HepG2 (cell line): ENCODE measurements around the gene AGXT. TPM values are rescaled to one million over a fixed set of nuclear protein-coding genes. Genes with fewer than 3 reads are reported as not detected.

Experiments used
- EZH2 ChIP-seq: conservative IDR thresholded peaks from 2 replicates; pipeline ENCODE4 v1.6.1; 2012; ENCODE audit warnings: mild to moderate bottlenecking, low read depth, low read length, moderate library complexity
- GPBP1L1 ChIP-seq: sonication (generic); formaldehyde crosslinking; IDR thresholded peaks from 2 replicates; pipeline ENCODE4 v1.5.0; 2020; ENCODE audit warnings: mild to moderate bottlenecking, missing genetic modification reagents
- MIXL1 ChIP-seq: IDR thresholded peaks from 2 replicates; pipeline ENCODE4 v1.6.1; 2016
- NFE2L1 ChIP-seq: sonication (generic); formaldehyde crosslinking; IDR thresholded peaks from 2 replicates; pipeline ENCODE4 v1.4.0; 2020; ENCODE audit warnings: missing genetic modification reagents, mild to moderate bottlenecking, borderline replicate concordance
- NFKB2 ChIP-seq: sonication (generic); formaldehyde crosslinking; IDR thresholded peaks from 2 replicates; pipeline ENCODE4 v1.4.0; 2020; ENCODE audit warnings: missing genetic modification reagents, borderline replicate concordance
- PHF21A ChIP-seq: sonication (generic); formaldehyde crosslinking; IDR thresholded peaks from 2 replicates; pipeline ENCODE4 v1.5.0; 2020; ENCODE audit warnings: mild to moderate bottlenecking, missing genetic modification reagents
- STAT6 ChIP-seq: sonication (generic); formaldehyde crosslinking; IDR thresholded peaks from 2 replicates; pipeline ENCODE4 v1.4.0; 2020; ENCODE audit warnings: missing genetic modification reagents, mild to moderate bottlenecking, borderline replicate concordance
- THRA ChIP-seq: sonication (generic); formaldehyde crosslinking; IDR thresholded peaks from 2 replicates; pipeline ENCODE4 v1.4.0; 2020; ENCODE audit warnings: missing genetic modification reagents, borderline replicate concordance
- XBP1 ChIP-seq: sonication (generic); formaldehyde crosslinking; IDR thresholded peaks from 2 replicates; pipeline ENCODE4 v1.5.0; 2020; ENCODE audit warnings: missing genetic modification reagents
- XRCC5 ChIP-seq: fragments of 200-400 bp; formaldehyde crosslinking; optimal IDR thresholded peaks from 2 replicates; pipeline ENCODE3; 2017; ENCODE audit warnings: mild to moderate bottlenecking, low read length
- ZBTB7B ChIP-seq: sonication (generic); formaldehyde crosslinking; IDR thresholded peaks from 2 replicates; pipeline ENCODE4 v1.4.0; 2020; ENCODE audit warnings: missing genetic modification reagents
- ZFP90 ChIP-seq: sonication (generic); formaldehyde crosslinking; IDR thresholded peaks from 2 replicates; pipeline ENCODE4 v1.8.0; 2022; ENCODE audit warnings: missing genetic modification reagents, mild to moderate bottlenecking, inconsistent platforms, borderline replicate concordance
- ZFP91 ChIP-seq: sonication (generic); formaldehyde crosslinking; IDR thresholded peaks from 2 replicates; pipeline ENCODE4 v1.9.0; 2022; ENCODE audit warnings: missing genetic modification reagents, mild to moderate bottlenecking, borderline replicate concordance
- ZNF12 ChIP-seq: sonication (generic); formaldehyde crosslinking; IDR thresholded peaks from 2 replicates; pipeline ENCODE4 v1.5.0; 2020; ENCODE audit warnings: missing genetic modification reagents
- ZNF263 ChIP-seq: sonication (generic); formaldehyde crosslinking; IDR thresholded peaks from 2 replicates; pipeline ENCODE4 v1.4.0; 2020; ENCODE audit warnings: missing genetic modification reagents
- ZNF382 ChIP-seq: sonication (generic); formaldehyde crosslinking; IDR thresholded peaks from 2 replicates; pipeline ENCODE4 v1.5.0; 2020; ENCODE audit warnings: missing genetic modification reagents, mild to moderate bottlenecking, borderline replicate concordance
- ZNF530 ChIP-seq: sonication (generic); formaldehyde crosslinking; IDR thresholded peaks from 2 replicates; pipeline ENCODE4 v1.5.0; 2020; ENCODE audit warnings: low read depth, mild to moderate bottlenecking, missing genetic modification reagents
- ZNF549 ChIP-seq: sonication (generic); formaldehyde crosslinking; IDR thresholded peaks from 2 replicates; pipeline ENCODE4 v1.5.0; 2020; ENCODE audit warnings: missing genetic modification reagents
- ZNF788 ChIP-seq: sonication (generic); formaldehyde crosslinking; IDR thresholded peaks from 2 replicates; pipeline ENCODE4 v1.5.0; 2020; ENCODE audit warnings: mild to moderate bottlenecking, missing genetic modification reagents, borderline replicate concordance
- ZNF792 ChIP-seq: IDR thresholded peaks from 2 replicates; pipeline ENCODE4 v1.6.1; 2016
- ZZZ3 ChIP-seq: sonication (generic); formaldehyde crosslinking; IDR thresholded peaks from 2 replicates; pipeline ENCODE4 v1.4.0; 2020; ENCODE audit warnings: missing genetic modification reagents, mild to moderate bottlenecking, borderline replicate concordance
- polyA plus RNA-seq, 8 experiments: library from polyadenylated mRNA; depleted of rRNA in 3 of 8; stranded (reverse) in 7 of 8; unstranded in 1 of 8; fragments of >200 nt; fragmentation: Illumina TruSeq in 4 of 8; extraction: Trizol in 4 of 8; gene quantifications; 2 replicates each; pipeline versions ENCODE4 v1.2.1 to v1.2.3, GENCODE V29; 2011 to 2016; ENCODE audit warnings: low read depth in 4 of 8, missing spikeins in 1 of 8, mixed read lengths in 1 of 8; ENCODE audit not compliant: insufficient read depth in 1 of 8
- total RNA-seq, 5 experiments: library from RNA; depleted of rRNA; stranded (reverse); fragments of >200 nt; fragmentation: Illumina TruSeq; extraction: Trizol; gene quantifications; 2 replicates each; pipeline ENCODE4 v1.2.3, GENCODE V29; 2016; ENCODE audit warnings: low read depth in 1 of 5
- TF ChIP-seq, protein P1 (sequence below): sonication (generic); formaldehyde crosslinking; IDR thresholded peaks from 2 replicates; pipeline ENCODE4 v1.8.0; 2022; ENCODE audit warnings: mild to moderate bottlenecking, missing genetic modification reagents; ENCODE audit not compliant: insufficient replicate concordance

AGXT gene
- total and polyA plus RNA-seq, 2 of the 13 experiments (the other 11 are each of a cell fraction or from before 2014, with no cell fraction given): 41.9 to 96.1 TPM

GRCh38 chr2:240840435-240841060 is 28.1 kb upstream of the AGXT start (continued):
- peak; percentile 38; the same call in 1 of the 2 replicates for TF ChIP-seq ZNF788
- TF ChIP-seq PHF21A (CRISPR knock-in tag): no peak
- TF ChIP-seq GPBP1L1: no peak
- TF ChIP-seq STAT6 (CRISPR knock-in tag): no peak
- no peak for TF ChIP-seq XBP1 (CRISPR knock-in tag)
- TF ChIP-seq, protein P1, sequence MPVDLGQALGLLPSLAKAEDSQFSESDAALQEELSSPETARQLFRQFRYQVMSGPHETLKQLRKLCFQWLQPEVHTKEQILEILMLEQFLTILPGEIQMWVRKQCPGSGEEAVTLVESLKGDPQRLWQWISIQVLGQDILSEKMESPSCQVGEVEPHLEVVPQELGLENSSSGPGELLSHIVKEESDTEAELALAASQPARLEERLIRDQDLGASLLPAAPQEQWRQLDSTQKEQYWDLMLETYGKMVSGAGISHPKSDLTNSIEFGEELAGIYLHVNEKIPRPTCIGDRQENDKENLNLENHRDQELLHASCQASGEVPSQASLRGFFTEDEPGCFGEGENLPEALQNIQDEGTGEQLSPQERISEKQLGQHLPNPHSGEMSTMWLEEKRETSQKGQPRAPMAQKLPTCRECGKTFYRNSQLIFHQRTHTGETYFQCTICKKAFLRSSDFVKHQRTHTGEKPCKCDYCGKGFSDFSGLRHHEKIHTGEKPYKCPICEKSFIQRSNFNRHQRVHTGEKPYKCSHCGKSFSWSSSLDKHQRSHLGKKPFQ (CRISPR knock-in tag): no peak
- TF ChIP-seq ZBTB7B: no peak
- TF ChIP-seq NFE2L1: no peak
- TF ChIP-seq ZFP90 (CRISPR knock-in tag): no peak
- peak; percentile 59; the same call in 1 of the 2 replicates for TF ChIP-seq ZNF263
- TF ChIP-seq MIXL1: peak; percentile 73
- peak; percentile 96 for TF ChIP-seq XRCC5
- no peak; the same call in 1 of the 2 replicates for TF ChIP-seq THRA (CRISPR knock-in tag)
- no peak for TF ChIP-seq ZNF792
- no peak for TF ChIP-seq ZZZ3 (CRISPR knock-in tag)
- no peak for TF ChIP-seq EZH2
- TF ChIP-seq ZNF530: no peak
- TF ChIP-seq ZNF12 (CRISPR knock-in tag): no peak
- no peak for TF ChIP-seq ZNF382 (CRISPR knock-in tag)
- TF ChIP-seq ZNF549 (CRISPR knock-in tag): no peak
- TF ChIP-seq ZFP91 (CRISPR knock-in tag): peak; percentile 58
- peak; percentile 80; the same call in 1 of the 2 replicates for TF ChIP-seq NFKB2 (CRISPR knock-in tag)
